ENCODE data around the gene MCCC1. TPM values are rescaled to one million over a fixed set of nuclear protein-coding genes. Genes with fewer than 3 reads are reported as not detected.

MCCC1 gene
- polyA plus RNA-seq, 1 experiment, result 19.0 TPM

DNA sequence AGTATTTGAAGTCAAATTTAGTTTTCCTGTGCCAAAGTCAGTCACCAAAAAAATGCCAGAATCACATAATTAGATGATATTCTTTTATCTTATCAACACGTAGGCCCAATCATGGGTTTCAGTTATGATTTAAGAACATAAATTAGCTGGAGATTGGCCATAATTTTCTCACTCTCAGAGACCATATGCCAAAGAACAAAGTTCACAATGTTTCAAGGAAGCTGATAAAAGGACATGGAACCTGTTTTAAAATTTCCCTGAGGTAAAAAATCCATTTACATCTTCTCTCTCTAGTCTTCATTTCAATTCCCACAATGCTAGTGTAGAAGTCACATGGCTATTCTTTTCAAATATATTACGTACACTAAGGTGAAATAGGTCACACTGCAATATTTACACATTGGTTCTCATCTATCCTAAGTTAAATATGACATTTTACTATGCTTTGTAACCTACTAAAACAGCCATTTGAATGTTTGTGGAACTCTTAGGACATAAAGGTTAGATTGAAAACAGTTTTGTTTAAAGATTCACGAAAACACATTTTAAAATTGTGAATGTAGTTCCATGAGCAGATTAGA is 76.3 kb downstream of the MCCC1 start:
- no peak overlapping the region for H3K27ac ChIP-seq (ENCODE audit: low read depth, low read length)
- ChIA-PET CTCF (no interaction called here), POLR2A (interaction anchor here (0.6 kb wide), 1 partner anchor 31 kb away, joined by 6 read pairs; no protein-coding TSS in a partner anchor)
- H3K4me3 ChIP-seq (ENCODE audit: low read depth, low read length), result no peak overlapping the region
- DNase-seq (ENCODE audit: low read depth, low spot score), result no peak
- H3K9me3 ChIP-seq (ENCODE audit: control insufficient read depth, insufficient read depth, low read length), result no peaks in the 10 kb centered on the region; the same call in 1 of the 2 replicates
- H3K27me3 ChIP-seq (ENCODE audit: control insufficient read depth, insufficient read depth, low read length), result no peaks in the 10 kb centered on the region
- TF ChIP-seq, protein P1, sequence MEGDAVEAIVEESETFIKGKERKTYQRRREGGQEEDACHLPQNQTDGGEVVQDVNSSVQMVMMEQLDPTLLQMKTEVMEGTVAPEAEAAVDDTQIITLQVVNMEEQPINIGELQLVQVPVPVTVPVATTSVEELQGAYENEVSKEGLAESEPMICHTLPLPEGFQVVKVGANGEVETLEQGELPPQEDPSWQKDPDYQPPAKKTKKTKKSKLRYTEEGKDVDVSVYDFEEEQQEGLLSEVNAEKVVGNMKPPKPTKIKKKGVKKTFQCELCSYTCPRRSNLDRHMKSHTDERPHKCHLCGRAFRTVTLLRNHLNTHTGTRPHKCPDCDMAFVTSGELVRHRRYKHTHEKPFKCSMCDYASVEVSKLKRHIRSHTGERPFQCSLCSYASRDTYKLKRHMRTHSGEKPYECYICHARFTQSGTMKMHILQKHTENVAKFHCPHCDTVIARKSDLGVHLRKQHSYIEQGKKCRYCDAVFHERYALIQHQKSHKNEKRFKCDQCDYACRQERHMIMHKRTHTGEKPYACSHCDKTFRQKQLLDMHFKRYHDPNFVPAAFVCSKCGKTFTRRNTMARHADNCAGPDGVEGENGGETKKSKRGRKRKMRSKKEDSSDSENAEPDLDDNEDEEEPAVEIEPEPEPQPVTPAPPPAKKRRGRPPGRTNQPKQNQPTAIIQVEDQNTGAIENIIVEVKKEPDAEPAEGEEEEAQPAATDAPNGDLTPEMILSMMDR (IDR thresholded peaks at IDR 0.05; ENCODE audit: low read depth, low read length), result no peak

DNA sequence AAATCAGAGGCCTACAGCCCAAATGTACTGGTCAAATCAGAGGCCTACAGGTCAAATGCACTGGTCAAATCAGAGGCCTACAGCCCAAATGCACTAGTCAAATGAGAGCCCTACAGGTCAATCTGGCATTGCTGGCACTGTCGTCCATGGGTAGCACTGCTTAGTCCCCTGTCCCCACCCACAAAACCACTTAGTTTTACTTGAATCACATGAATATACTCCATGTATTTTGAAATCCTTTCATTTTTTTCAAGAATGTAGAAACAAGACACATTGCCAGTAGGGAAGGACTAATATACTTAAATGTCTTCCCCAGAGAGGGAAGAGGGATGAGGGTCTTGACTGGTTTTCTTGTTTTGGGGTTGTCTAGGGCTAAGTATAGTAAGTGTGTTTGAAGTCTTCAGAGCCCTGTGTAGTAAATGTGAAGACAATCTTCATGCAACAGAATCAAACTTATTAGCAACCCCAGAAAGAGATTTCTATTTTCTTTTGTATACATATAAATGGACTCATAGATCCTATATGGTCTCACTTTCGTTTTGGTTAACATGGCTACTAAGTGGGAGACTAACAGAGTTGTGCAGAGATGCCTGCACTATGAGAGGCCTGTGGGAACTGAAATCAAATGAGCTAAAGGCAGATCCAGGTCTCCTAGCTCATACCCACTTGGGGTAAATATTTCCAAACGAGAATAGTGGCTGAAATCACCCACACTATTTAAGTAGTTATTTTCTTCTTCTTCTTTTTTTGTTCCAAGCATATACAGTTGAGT is 80.7 kb downstream of the MCCC1 start:
- Histone ChIP-seq H3K4me3 (ENCODE audit: low read depth, low read length) (no peak overlapping the region), H3K27me3 (ENCODE audit: control insufficient read depth, insufficient read depth, low read length) (no peaks in the 10 kb centered on the region), H3K27ac (ENCODE audit: low read depth, low read length) (no peak overlapping the region), H3K9me3 (ENCODE audit: control insufficient read depth, insufficient read depth, low read length) (no peaks in the 10 kb centered on the region)
- POLR2A ChIA-PET, result no interaction called here
- CTCF ChIA-PET, result interaction anchor here (0.7 kb wide), 1 partner anchor 105 kb away, joined by 3 read pairs; no protein-coding TSS in a partner anchor
- TF ChIP-seq, protein P1 (IDR thresholded peaks at IDR 0.05; ENCODE audit: low read depth, low read length), result no peak
- DNase-seq (ENCODE audit: low read depth, low spot score), result no peak

DNA sequence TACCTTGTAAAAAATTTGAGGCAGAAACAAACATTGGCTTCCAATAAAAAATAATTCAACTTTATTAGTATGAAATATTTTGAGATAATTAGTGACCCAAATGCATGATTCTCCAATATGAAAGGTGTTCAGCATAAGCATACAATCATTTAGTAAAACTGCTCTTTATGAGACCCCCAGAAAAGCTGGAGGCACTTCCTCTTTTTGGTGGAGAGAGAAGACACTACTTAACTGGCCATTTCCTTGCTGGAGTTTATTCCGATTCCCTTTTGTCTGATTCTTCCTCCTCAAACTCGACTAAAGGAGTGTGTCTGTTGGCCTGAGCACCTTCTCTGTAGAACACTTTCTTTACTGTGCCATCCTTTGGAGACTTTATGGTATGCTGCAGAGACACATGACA is 84.1 kb downstream of the MCCC1 start:
- DNase-seq (ENCODE audit: low read depth, low spot score), result no peak
- ChIA-PET POLR2A (interaction anchor here (0.7 kb wide), 1 partner anchor 89 kb away, joined by 4 read pairs; no protein-coding TSS in a partner anchor), CTCF (no interaction called here)
- Histone ChIP-seq H3K9me3 (ENCODE audit: control insufficient read depth, insufficient read depth, low read length) (no peaks in the 10 kb centered on the region), H3K27me3 (ENCODE audit: control insufficient read depth, insufficient read depth, low read length) (no peaks in the 10 kb centered on the region), H3K4me3 (ENCODE audit: low read depth, low read length) (no peak overlapping the region), H3K27ac (ENCODE audit: low read depth, low read length) (no peak overlapping the region)
- TF ChIP-seq, protein P1 (IDR thresholded peaks at IDR 0.05; ENCODE audit: low read depth, low read length), result no peak

DNA sequence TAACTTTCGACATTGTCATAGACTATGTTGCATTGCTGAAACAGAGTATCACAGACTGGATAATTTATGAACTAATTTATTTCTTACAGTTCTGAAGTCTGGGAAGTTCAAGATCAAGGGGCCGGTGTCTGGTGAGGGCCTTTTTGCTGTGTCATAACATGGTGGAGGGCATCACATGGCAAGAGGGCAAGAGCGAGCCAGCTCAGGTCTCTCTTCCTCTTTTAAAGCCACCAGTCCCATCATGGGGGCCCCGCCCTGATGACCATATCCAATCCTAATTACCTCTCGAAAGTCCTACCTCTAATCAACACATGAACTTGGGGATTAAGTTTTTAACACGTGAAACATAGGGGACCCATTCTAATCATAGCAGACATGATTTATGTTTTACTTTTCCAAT is 85.4 kb downstream of the MCCC1 start:
- CTCF ChIA-PET, result no interaction called here
- POLR2A ChIA-PET, result no interaction called here
- TF ChIP-seq, protein P1 (IDR thresholded peaks at IDR 0.05; ENCODE audit: low read depth, low read length), result no peak
- Histone ChIP-seq H3K4me3 (ENCODE audit: low read depth, low read length) (no peak overlapping the region), H3K9me3 (ENCODE audit: control insufficient read depth, insufficient read depth, low read length) (no peaks in the 10 kb centered on the region), H3K27ac (ENCODE audit: low read depth, low read length) (no peak overlapping the region), H3K27me3 (ENCODE audit: control insufficient read depth, insufficient read depth, low read length) (no peaks in the 10 kb centered on the region)
- DNase-seq (ENCODE audit: low read depth, low spot score), result no peak

DNA sequence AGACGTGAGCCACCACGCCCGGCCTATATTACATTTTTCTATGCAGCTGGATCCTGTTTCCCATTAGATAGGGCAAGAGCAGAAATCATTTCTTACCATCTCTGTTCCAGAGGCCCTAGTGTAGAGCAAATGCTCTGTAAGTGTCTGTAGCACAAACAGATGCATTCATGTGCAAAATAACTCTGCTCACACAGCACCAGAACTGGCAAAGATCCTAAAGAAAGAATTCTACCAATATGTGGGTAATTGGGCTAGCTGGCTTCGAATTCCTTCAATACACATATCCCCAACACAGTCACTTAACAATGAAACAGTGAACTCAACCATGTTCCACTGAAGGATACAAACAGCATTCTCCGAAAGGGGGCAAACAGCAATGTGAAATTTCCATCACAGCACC is 86.2 kb downstream of the MCCC1 start:
- no peaks in the 10 kb centered on the region for H3K9me3 ChIP-seq (ENCODE audit: control insufficient read depth, insufficient read depth, low read length)
- H3K27ac ChIP-seq (ENCODE audit: low read depth, low read length), result no peak overlapping the region
- H3K27me3 ChIP-seq (ENCODE audit: control insufficient read depth, insufficient read depth, low read length), result no peaks in the 10 kb centered on the region
- ChIA-PET CTCF (no interaction called here), POLR2A (no interaction called here)
- no peak overlapping the region for H3K4me3 ChIP-seq (ENCODE audit: low read depth, low read length)
- TF ChIP-seq, protein P1 (IDR thresholded peaks at IDR 0.05; ENCODE audit: low read depth, low read length), result no peak
- DNase-seq (ENCODE audit: low read depth, low spot score), result no peak
